Measurements from ENCODE around the gene STAM2. TPM values are rescaled to one million over a fixed set of nuclear protein-coding genes. Genes with fewer than 3 reads are reported as not detected.
"Not testable (repeated sequence)": the region's sequence is repeated elsewhere in the genome, so short reads cannot be mapped to it uniquely, and the experiment has no call there.

STAM2 gene
- total RNA-seq, 1 donor from 2014 or later, result 27.5 TPM

GRCh38 chr2:152165780-152166179 lies 9.8 kb downstream of the STAM2 start:
- TF ChIP-seq POLR2A (IDR thresholded peaks at IDR 0.05) (no peak), POLR2AphosphoS5 (IDR thresholded peaks at IDR 0.05; ENCODE audit: insufficient read depth in 1 of 2, low read depth in 1 of 2) (no peak)
- TF ChIP-seq, protein P1, sequence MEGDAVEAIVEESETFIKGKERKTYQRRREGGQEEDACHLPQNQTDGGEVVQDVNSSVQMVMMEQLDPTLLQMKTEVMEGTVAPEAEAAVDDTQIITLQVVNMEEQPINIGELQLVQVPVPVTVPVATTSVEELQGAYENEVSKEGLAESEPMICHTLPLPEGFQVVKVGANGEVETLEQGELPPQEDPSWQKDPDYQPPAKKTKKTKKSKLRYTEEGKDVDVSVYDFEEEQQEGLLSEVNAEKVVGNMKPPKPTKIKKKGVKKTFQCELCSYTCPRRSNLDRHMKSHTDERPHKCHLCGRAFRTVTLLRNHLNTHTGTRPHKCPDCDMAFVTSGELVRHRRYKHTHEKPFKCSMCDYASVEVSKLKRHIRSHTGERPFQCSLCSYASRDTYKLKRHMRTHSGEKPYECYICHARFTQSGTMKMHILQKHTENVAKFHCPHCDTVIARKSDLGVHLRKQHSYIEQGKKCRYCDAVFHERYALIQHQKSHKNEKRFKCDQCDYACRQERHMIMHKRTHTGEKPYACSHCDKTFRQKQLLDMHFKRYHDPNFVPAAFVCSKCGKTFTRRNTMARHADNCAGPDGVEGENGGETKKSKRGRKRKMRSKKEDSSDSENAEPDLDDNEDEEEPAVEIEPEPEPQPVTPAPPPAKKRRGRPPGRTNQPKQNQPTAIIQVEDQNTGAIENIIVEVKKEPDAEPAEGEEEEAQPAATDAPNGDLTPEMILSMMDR (IDR thresholded peaks at IDR 0.05), result no peak
- no peaks in the 10 kb centered on the region for H3K9me3 ChIP-seq
- peaks cover 57% of the 10 kb centered on the region for H3K4me1 ChIP-seq
- no peak for DNase-seq (ENCODE audit: extremely low spot score in 2 of 2)
- H3K36me3 ChIP-seq, result no peaks in the 10 kb centered on the region
- no peaks in the 10 kb centered on the region for H3K27me3 ChIP-seq
- no peak overlapping the region for H3K4me3 ChIP-seq
- no peak overlapping the region for H3K27ac ChIP-seq
- intact Hi-C loops (cut with DNase I), result no loop called here

GRCh38 chr2:152165306-152165705 lies 10.3 kb downstream of the STAM2 start:
- H3K36me3 ChIP-seq, result no peaks in the 10 kb centered on the region
- peaks cover 53% of the 10 kb centered on the region for H3K4me1 ChIP-seq
- no peak overlapping the region for H3K4me3 ChIP-seq
- H3K27ac ChIP-seq, result no peak overlapping the region
- no peak for DNase-seq (ENCODE audit: extremely low spot score in 2 of 2)
- H3K27me3 ChIP-seq, result no peaks in the 10 kb centered on the region
- TF ChIP-seq, protein P1 (IDR thresholded peaks at IDR 0.05), result no peak
- TF ChIP-seq POLR2AphosphoS5 (IDR thresholded peaks at IDR 0.05; ENCODE audit: insufficient read depth in 1 of 2, low read depth in 1 of 2) (no peak), POLR2A (IDR thresholded peaks at IDR 0.05) (no peak)
- H3K9me3 ChIP-seq, result no peaks in the 10 kb centered on the region
- intact Hi-C loops (cut with DNase I), result no loop called here

DNA sequence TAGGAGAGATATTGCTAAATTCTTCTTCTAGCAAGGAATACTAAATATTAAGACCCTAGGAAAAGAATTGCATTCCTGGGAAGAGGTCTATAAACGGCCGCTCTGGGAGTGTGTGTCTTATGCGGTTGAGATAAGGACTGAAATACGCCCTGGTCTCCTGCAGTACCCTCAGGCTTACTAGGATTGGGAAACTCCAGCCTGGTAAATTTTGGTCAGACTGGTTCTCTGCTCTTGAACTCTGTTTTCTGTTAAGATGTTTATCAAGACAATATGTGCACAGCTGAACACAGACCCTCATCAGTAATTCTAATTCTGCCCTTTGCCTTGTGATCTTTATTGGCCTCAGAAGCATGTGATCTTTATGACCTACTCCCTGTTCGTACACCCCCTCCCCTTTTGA lies 11.9 kb downstream of the STAM2 start:
- H3K4me3 ChIP-seq; H3K27me3 ChIP-seq; intact Hi-C loops (cut with DNase I); DNase-seq (ENCODE audit: extremely low spot score in 2 of 2); H3K27ac ChIP-seq; H3K9me3 ChIP-seq; H3K36me3 ChIP-seq: not testable (repeated sequence)
- peaks cover 47% of the 10 kb centered on the region for H3K4me1 ChIP-seq

GRCh38 chr2:152162141-152162540 lies 13.4 kb downstream of the STAM2 start:
- DNase-seq (ENCODE audit: extremely low spot score in 2 of 2), result no peak
- Histone ChIP-seq H3K27me3 (no peaks in the 10 kb centered on the region), H3K27ac (no peak overlapping the region), H3K36me3 (no peaks in the 10 kb centered on the region), H3K4me3 (no peak overlapping the region), H3K4me1 (peaks cover 34% of the 10 kb centered on the region), H3K9me3 (no peaks in the 10 kb centered on the region)
- TF ChIP-seq POLR2A (IDR thresholded peaks at IDR 0.05) (no peak), POLR2AphosphoS5 (IDR thresholded peaks at IDR 0.05; ENCODE audit: insufficient read depth in 1 of 2, low read depth in 1 of 2) (no peak)
- TF ChIP-seq, protein P1 (IDR thresholded peaks at IDR 0.05), result no peak
- intact Hi-C loops (cut with DNase I), result no loop called here

- peaks cover 31% of the 10 kb centered on the region for H3K4me1 ChIP-seq
- TF ChIP-seq POLR2AphosphoS5 (IDR thresholded peaks at IDR 0.05; ENCODE audit: insufficient read depth in 1 of 2, low read depth in 1 of 2) (no peak), POLR2A (IDR thresholded peaks at IDR 0.05) (no peak)
- TF ChIP-seq, protein P1 (IDR thresholded peaks at IDR 0.05), result no peak
- no peak for DNase-seq (ENCODE audit: extremely low spot score in 2 of 2)
- intact Hi-C loops (cut with DNase I), result no loop called here
- H3K4me3 ChIP-seq, result no peak overlapping the region
- H3K36me3 ChIP-seq, result no peaks in the 10 kb centered on the region
- no peaks in the 10 kb centered on the region for H3K27me3 ChIP-seq
- H3K27ac ChIP-seq, result no peak overlapping the region
- no peaks in the 10 kb centered on the region for H3K9me3 ChIP-seq
Observed at GRCh38 chr2:152161598-152161997, 14.0 kb downstream of the STAM2 start.

DNA sequence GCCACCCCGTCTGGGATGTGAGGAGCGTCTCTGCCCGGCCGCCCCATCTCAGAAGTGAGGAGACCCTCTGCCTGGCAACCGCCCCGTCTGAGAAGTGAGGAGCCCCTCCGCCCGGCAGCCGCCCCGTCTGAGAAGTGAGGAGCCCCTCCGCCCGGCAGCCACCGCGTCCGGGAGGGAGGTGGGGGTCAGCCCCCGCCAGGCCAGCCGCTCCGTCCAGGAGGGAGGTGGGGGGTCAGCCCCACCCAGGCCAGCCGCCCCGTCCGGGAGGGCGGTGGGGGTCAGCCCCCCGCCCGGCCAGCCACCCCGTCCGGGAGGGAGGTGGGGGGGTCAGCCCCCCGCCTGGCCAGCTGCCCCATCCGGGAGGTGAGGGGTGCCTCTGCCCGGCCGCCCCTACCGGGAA lies 15.2 kb downstream of the STAM2 start:
- H3K27ac ChIP-seq; H3K4me3 ChIP-seq; intact Hi-C loops (cut with DNase I); H3K9me3 ChIP-seq; H3K27me3 ChIP-seq; DNase-seq (ENCODE audit: extremely low spot score in 2 of 2); H3K36me3 ChIP-seq: not testable (repeated sequence)
- H3K4me1 ChIP-seq, result peaks cover 19% of the 10 kb centered on the region

All from vagina (tissue), 2 donors.